G401.6 (cell line): Measurements from ENCODE around the gene MANEA.

Experiments used
- FAIRE-seq: peaks from 2 replicates; lab custom pipeline; 2012; peaks lifted over from hg19 to GRCh38; lab: Jason Lieb, UNC

MANEA gene

GRCh38 chr6:95589067-95589466, 11.7 kb downstream of the MANEA start:
- FAIRE-seq, result no peak

GRCh38 chr6:95589826-95590570, 12.7 kb downstream of the MANEA start:
- FAIRE-seq, result no peak

- FAIRE-seq, result no peak
Observed at GRCh38 chr6:95593025-95593424, 15.7 kb downstream of the MANEA start.

- no peak for FAIRE-seq
Observed at GRCh38 chr6:95596021-95596420, 18.7 kb downstream of the MANEA start.

GRCh38 chr6:95599706-95600105, 22.4 kb downstream of the MANEA start:
- no peak for FAIRE-seq

- no peak for FAIRE-seq
Observed at GRCh38 chr6:95601133-95601532, 23.8 kb downstream of the MANEA start.

- no peak for FAIRE-seq
Observed at GRCh38 chr6:95614094-95614493, 36.8 kb downstream of the MANEA start.

GRCh38 chr6:95629551-95629950, 52.2 kb downstream of the MANEA start:
- no peak for FAIRE-seq

GRCh38 chr6:95636552-95637431, 59.5 kb downstream of the MANEA start:
- FAIRE-seq, result no peak

- FAIRE-seq, result no peak
Observed at GRCh38 chr6:95648636-95649035, 71.3 kb downstream of the MANEA start.

- FAIRE-seq, result no peak
Observed at GRCh38 chr6:95649451-95649850, 72.1 kb downstream of the MANEA start.

GRCh38 chr6:95654176-95654575, 76.8 kb downstream of the MANEA start:
- FAIRE-seq, result peak; percentile 11

- FAIRE-seq, result no peak
Observed at GRCh38 chr6:95658886-95659285, 81.6 kb downstream of the MANEA start.
